NT2/D1 (cell line): Measurements from ENCODE around the gene UGT1A6.

ENCODE experiments used
- DNase-seq: peaks from one replicate; pipeline ENCODE4 v3.0.0-alpha.2; 2011; ENCODE audit warnings: low read depth, low spot score
- H3K27me3 ChIP-seq: 2 replicates; pipeline ENCODE4 v1.6.0; 2011; ENCODE audit warnings: mild to moderate bottlenecking; ENCODE audit not compliant: insufficient read length, insufficient read depth
- H3K36me3 ChIP-seq: 2 replicates; pipeline ENCODE4 v1.6.1; 2011; ENCODE audit warnings: mild to moderate bottlenecking, low read length, mixed read lengths; ENCODE audit not compliant: insufficient read depth, insufficient read length
- H3K4me1 ChIP-seq: 2 replicates; pipeline ENCODE4 v1.5.1; 2011; ENCODE audit not compliant: insufficient read depth, insufficient read length
- H3K4me3 ChIP-seq: 2 replicates; pipeline ENCODE4 v1.5.1; 2011; ENCODE audit warnings: low read depth; ENCODE audit not compliant: insufficient read length
- H3K9ac ChIP-seq: 2 replicates; pipeline ENCODE4 v1.6.0; 2011; ENCODE audit warnings: low read depth; ENCODE audit not compliant: insufficient read length
- H3K9me3 ChIP-seq: 2 replicates; pipeline ENCODE4 v1.5.1; 2011; ENCODE audit warnings: mild to moderate bottlenecking, low read length; ENCODE audit not compliant: insufficient read depth
- SUZ12 ChIP-seq: IDR thresholded peaks from 2 replicates; pipeline ENCODE4 v1.6.1; 2011; ENCODE audit not compliant: insufficient read length, insufficient read depth; ENCODE audit errors: extremely low read depth
- YY1 ChIP-seq: IDR thresholded peaks from 2 replicates; pipeline ENCODE4 v1.6.1; 2011; ENCODE audit not compliant: insufficient read length, insufficient read depth
- ZNF274 ChIP-seq: IDR thresholded peaks from 2 replicates; pipeline ENCODE4 v1.6.1; 2011; ENCODE audit warnings: mild to moderate bottlenecking, low read depth, low read length

UGT1A6 gene

DNA sequence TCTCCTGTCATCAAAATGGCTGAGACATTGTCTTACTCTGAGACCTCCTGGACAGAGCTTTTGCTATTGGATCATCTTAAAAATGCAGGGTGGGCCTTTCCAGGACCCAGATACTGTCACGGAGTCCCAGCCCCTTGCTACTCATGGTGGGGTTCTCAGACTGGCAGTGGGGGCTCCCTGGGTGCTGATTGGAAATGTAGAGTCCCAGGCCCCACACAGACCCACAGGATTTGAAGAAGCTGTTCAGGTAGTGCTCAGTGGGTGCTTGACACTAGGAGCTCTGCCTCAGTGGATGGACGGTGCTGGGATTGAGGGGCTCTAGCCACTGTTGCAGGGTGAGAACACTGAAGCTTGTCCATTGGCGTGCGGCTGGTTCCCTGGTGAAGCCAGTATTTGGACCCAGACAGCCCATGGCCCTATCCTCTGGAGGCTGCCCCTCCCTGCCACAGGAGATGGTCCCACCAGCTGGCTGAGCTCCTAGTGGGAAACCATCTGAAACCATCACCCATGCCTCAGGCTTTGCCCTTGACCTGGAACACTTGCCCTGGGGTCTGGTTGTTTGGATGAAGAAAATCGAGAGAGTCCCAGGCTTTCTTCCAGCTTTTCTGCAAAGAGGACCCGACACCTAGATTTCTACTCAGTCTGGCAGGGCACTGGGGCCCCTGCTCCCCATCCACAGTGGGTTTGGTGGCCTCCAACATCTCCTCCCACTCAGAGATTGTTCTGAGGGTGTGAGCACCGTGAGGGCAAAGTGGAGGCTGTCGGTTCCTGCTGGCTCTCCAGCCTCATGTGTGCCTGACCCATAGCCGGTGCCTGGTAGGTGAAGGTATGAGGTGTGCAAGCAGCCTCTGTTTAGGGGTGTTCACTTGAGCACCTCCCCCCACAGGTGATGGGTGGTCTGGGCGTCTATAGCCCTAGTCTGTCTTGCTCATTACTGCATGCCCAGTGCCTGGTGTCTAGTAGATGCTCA is 115.6 kb downstream of the UGT1A6 start:
- no peak overlapping the region for H3K9ac ChIP-seq
- H3K4me3 ChIP-seq, result no peak overlapping the region
- H3K4me1 ChIP-seq, result no peaks in the 10 kb centered on the region
- no peak for DNase-seq
- peaks cover 4% of the 10 kb centered on the region for H3K27me3 ChIP-seq
- TF ChIP-seq ZNF274 (no peak), SUZ12 (no peak), YY1 (no peak)
- no peaks in the 10 kb centered on the region; the same call in 1 of the 2 replicates for H3K9me3 ChIP-seq
- H3K36me3 ChIP-seq, result no peaks in the 10 kb centered on the region

DNA sequence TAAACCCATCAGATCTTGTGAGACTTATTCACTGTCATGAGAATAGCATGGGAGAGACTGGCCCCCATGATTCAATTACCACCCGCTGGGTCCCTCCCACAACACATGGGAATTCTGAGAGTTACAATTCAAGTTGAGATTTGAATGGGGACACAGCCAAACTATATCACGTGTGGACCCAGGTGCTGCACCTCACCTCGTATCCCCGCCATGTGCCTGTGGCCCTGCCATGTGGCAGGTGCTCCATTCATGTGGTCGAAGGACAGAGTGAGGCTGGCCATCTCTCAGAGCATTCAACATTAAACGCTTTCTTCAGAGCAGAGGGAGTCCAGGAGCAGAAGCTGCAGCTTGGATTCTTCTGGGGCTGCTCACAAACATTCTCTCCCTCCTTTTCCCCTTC is 117.7 kb downstream of the UGT1A6 start:
- no peaks in the 10 kb centered on the region for H3K4me1 ChIP-seq

DNA sequence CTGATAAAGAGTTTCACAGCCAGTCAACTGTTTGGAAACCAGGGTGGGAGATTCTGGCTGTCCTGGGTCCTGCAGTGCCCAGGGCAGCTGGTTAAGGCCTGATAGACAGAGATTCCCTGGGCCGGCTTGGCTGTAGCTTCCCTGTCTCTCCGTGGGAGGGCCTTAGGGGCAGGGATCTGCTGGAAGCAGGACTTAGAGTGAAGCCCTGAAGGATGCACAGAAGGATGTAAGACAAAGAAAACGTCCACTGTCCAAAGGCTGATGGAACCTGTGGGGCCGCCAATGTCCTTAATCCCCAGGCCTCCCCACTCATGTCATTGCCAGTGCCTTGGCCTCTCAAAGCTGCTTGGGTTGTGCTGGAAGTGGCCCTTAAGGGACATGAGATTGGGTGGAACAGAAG is 118.4 kb downstream of the UGT1A6 start:
- DNase-seq, result no peak

More for the DNA sequence above, 117.7 kb downstream of the UGT1A6 start:
- no peak overlapping the region for H3K9ac ChIP-seq
- no peak for TF ChIP-seq ZNF274
- no peak for TF ChIP-seq YY1
- TF ChIP-seq SUZ12, result no peak
- no peak overlapping the region for H3K4me3 ChIP-seq
- DNase-seq, result no peak
- no peaks in the 10 kb centered on the region for H3K27me3 ChIP-seq
- no peaks in the 10 kb centered on the region for H3K36me3 ChIP-seq
- H3K9me3 ChIP-seq, result no peaks in the 10 kb centered on the region; the same call in 1 of the 2 replicates

DNA sequence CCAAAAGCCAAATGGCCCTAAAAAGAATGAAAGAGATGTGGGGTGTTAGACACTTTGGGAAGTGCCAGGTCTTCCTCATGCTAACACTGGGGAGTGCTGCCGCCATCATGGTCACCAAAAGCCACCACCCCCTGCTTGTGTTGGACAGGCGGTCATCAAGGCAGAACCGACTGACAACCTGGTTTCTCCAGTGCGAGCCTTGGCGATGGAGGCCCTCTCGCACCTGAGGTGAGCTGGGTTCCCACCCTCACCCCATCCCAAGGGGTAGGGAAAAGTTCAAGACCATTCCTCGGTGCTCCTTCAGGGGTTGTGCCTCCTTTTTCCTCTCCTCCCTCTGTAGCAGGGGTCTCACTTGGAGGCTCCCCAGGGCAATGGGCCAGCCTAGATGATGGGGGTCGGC is 119.0 kb downstream of the UGT1A6 start:
- H3K9me3 ChIP-seq, result no peaks in the 10 kb centered on the region
- H3K4me3 ChIP-seq, result no peak overlapping the region
- no peaks in the 10 kb centered on the region for H3K27me3 ChIP-seq
- no peaks in the 10 kb centered on the region for H3K36me3 ChIP-seq
- no peaks in the 10 kb centered on the region for H3K4me1 ChIP-seq
- DNase-seq, result no peak
- no peak overlapping the region for H3K9ac ChIP-seq
- TF ChIP-seq YY1 (no peak), ZNF274 (no peak), SUZ12 (no peak)

More for the DNA sequence above, 118.4 kb downstream of the UGT1A6 start:
- H3K9ac ChIP-seq, result no peak overlapping the region
- TF ChIP-seq YY1 (no peak), SUZ12 (no peak), ZNF274 (no peak)
- H3K27me3 ChIP-seq, result no peaks in the 10 kb centered on the region
- H3K4me1 ChIP-seq, result no peaks in the 10 kb centered on the region
- H3K4me3 ChIP-seq, result no peak overlapping the region
- no peaks in the 10 kb centered on the region; the same call in 1 of the 2 replicates for H3K9me3 ChIP-seq
- H3K36me3 ChIP-seq, result no peaks in the 10 kb centered on the region

DNA sequence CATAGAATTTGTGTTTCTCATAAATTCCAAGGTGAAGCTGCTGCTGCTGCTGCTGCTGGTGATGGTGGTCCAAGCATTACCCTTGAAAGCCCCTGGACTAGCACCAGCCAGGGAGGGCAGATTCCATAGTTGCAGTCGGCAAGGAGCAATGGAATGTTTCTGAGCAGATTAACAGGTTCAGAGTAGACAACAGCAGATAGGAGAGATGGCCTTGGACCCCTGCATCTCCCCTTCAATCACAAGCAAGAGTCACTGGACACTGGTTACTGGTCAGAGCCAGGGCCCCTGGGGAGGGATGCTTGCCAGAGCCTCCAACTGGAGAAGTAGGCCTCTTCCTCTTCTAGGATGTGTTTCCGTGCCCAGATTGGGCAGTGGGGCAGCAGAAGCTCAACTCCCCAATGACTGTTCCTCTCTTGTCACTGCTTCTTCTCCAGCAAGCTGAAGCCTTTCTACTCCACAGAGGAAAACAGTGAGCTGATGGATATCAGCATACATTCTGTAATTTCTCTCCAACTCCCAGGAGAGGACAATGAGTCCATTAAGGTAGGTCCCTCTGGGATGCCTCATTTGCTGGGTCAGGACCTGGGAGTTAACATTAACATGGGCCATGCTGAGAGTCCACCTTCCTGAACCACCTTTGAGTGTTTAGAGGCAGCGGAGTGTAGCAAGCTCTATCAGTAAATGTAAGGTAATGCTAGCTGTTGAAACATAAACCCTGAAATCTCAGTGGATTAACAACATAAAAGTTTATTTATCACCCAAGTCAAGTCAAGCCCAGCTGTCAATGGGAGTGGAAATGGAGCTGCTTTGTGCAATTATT is 120.8 kb downstream of the UGT1A6 start:
- Histone ChIP-seq H3K4me3 (no peak overlapping the region), H3K36me3 (no peaks in the 10 kb centered on the region), H3K4me1 (no peaks in the 10 kb centered on the region), H3K9me3 (no peaks in the 10 kb centered on the region), H3K9ac (no peak overlapping the region), H3K27me3 (no peaks in the 10 kb centered on the region)
- no peak for TF ChIP-seq YY1
- no peak for TF ChIP-seq SUZ12
- no peak for DNase-seq

DNA sequence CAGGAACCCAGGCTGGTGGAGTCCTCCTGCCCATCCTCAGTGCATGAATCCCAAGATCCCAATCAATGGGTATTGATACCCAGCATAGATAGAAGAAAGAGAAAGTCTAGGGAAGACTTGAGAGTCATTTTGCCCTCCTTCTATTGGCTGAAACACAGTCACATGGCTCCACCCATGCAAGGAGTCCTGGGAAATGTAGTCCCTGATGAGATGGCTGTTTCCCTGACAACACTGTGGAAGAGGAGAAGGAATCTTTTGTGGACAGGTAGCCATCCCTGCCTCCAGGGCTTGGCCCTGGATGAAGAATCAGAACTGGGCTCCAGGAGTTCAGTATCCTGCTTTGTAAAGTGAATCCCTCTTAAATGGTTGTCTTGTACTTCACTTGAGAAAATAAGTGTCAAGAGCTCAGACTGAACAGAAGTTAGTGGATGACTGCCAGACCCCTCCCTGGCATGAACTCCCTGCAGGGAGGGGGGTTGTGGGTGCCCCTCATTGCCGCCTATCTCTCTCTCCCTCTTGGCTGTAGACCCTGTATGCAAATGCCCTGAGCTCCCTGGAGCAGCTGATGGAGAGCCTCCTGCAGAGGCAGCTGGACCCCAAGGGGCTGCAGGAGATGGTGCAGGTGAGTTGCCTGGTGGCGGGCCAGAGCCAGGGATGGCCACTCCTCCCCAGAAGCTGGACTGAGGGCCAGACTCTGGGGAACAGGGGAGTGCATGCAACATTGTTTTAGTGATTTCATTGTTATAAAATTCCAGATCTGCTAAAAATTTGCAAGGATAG is 121.6 kb downstream of the UGT1A6 start:
- Histone ChIP-seq H3K4me1 (no peaks in the 10 kb centered on the region), H3K27me3 (peaks cover 2% of the 10 kb centered on the region), H3K9ac (no peak overlapping the region), H3K36me3 (no peaks in the 10 kb centered on the region), H3K9me3 (no peaks in the 10 kb centered on the region), H3K4me3 (no peak overlapping the region)
- DNase-seq, result no peak
- TF ChIP-seq YY1 (no peak), SUZ12 (no peak), ZNF274 (no peak)
